Measurements from ENCODE around the gene HSPB2. TPM values are rescaled to one million over a fixed set of nuclear protein-coding genes. Genes with fewer than 3 reads are reported as not detected.

HSPB2 gene
- total and polyA plus RNA-seq, 2 of the 8 experiments (the other 6 are each of a cell fraction or from before 2014, with no cell fraction given): 0.32 to 0.86 TPM

DNA sequence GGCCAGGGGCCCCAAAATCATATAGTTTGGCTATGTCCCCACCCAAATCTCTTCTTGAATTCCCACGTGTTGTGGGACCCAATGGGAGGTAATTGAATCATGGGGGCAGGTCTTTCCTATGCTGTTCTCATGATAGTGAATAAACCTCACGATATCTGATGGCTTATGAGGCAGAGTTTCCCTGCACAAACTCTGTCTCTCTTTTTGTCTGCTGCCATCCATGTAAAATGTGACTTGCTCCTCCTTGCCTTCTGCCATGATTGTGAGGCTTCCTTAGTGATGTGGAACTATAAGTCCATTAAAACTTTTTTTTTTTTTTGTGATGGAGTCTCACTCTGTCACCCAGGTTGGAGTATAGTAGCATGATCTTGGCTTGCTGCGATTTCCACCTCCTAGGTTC lies 39.0 kb downstream of the HSPB2 start:
- no peaks in the 10 kb centered on the region for H3K4me1 ChIP-seq (replicated peaks in 1 of 4; ENCODE audit: control insufficient read depth in 3 of 4, insufficient read depth in 4 of 4, low read length in 3 of 4)
- no peak overlapping the region for H3K23ac ChIP-seq (ENCODE audit: insufficient read length)
- WGBS, 2 experiments (ENCODE audit: extremely low coverage in 1 of 2, insufficient coverage in 1 of 2, insufficient read length in 1 of 2, insufficient replicate concordance in 2 of 2, low coverage in 1 of 2, low lambda C conversion rate in 2 of 2, missing lambda C conversion rate in 1 of 2): 93% methylated on average over 3 of the region's 3 CpGs; no CpG with 5 or more reads in 1 of the 2 experiments
- no peak overlapping the region for H4K5ac ChIP-seq (ENCODE audit: insufficient read length, low read depth, low read length)
- H3K18ac ChIP-seq (ENCODE audit: extremely low read depth, low read length): no peak overlapping the region
- no peak overlapping the region for H3K56ac ChIP-seq (replicated peaks; ENCODE audit: insufficient read length, low read depth, low read length)
- H3K79me2 ChIP-seq (ENCODE audit: control insufficient read depth in 1 of 2, insufficient read depth in 2 of 2, low read length in 2 of 2): no peaks in the 10 kb centered on the region
- H3K79me1 ChIP-seq (ENCODE audit: low read depth, low read length): no peaks in the 10 kb centered on the region
- FAIRE-seq: no peak
- H3K27ac ChIP-seq (ENCODE audit: low read depth, low read length): no peak overlapping the region
- no peak overlapping the region for H3K4me3 ChIP-seq (ENCODE audit: extremely low read depth in 1 of 4, insufficient read depth in 2 of 4, low read depth in 3 of 4, low read length in 4 of 4)
- no peak overlapping the region for H2BK12ac ChIP-seq (ENCODE audit: low read depth, low read length)
- CTCF ChIA-PET (ENCODE audit: partially characterized antibody): interaction anchor here (1.6 kb wide), 1 partner anchor 30 kb away, joined by 5 read pairs; no protein-coding TSS in a partner anchor
- no peak overlapping the region for H3K4ac ChIP-seq (replicated peaks; ENCODE audit: insufficient read length, low read depth, low read length)
- H2BK120ac ChIP-seq (replicated peaks; ENCODE audit: low read depth, low read length): no peak overlapping the region
- H3K14ac ChIP-seq (ENCODE audit: insufficient read length): no peak overlapping the region
- H3K27me3 ChIP-seq (replicated peaks in 1 of 4; ENCODE audit: control insufficient read depth in 3 of 4, extremely low read depth in 1 of 4, insufficient read depth in 3 of 4, low read length in 3 of 4): no peaks in the 10 kb centered on the region
- no peaks in the 10 kb centered on the region for H3K23me2 ChIP-seq (ENCODE audit: low read depth, low read length)
- no peak overlapping the region for H4K8ac ChIP-seq (ENCODE audit: extremely low read depth, insufficient read depth, low read length)
- H2BK15ac ChIP-seq (ENCODE audit: low read length): no peak overlapping the region
- no peak overlapping the region for H2BK20ac ChIP-seq (ENCODE audit: low read length)
- DNase-seq (ENCODE audit: low read depth in 1 of 2, low spot score in 2 of 2): no peak
- H2AK5ac ChIP-seq (ENCODE audit: low read depth, low read length): no peak overlapping the region
- H2BK5ac ChIP-seq (ENCODE audit: low read depth, low read length): no peak overlapping the region
- no peaks in the 10 kb centered on the region for H3K36me3 ChIP-seq (ENCODE audit: control insufficient read depth in 2 of 4, insufficient read depth in 4 of 4, low read length in 3 of 4)
- H3K4me2 ChIP-seq (ENCODE audit: insufficient read depth in 1 of 2, low read depth in 2 of 2, low read length in 2 of 2): no peak overlapping the region
- H3K9me3 ChIP-seq (ENCODE audit: insufficient read depth in 2 of 2, low read depth in 1 of 2, low read length in 1 of 2): no peaks in the 10 kb centered on the region
- POLR2A ChIA-PET (ENCODE audit: partially characterized antibody): no interaction called here
- H2AFZ ChIP-seq (ENCODE audit: low read length): no peak overlapping the region
- H3K9ac ChIP-seq (replicated peaks in 1 of 4; ENCODE audit: extremely low read depth in 1 of 4, low read depth in 3 of 4, low read length in 3 of 4): no peak overlapping the region
- H4K91ac ChIP-seq (replicated peaks; ENCODE audit: insufficient read length, low read length): no peak overlapping the region
- H4K20me1 ChIP-seq (replicated peaks in 1 of 2; ENCODE audit: control insufficient read depth in 1 of 2, insufficient read depth in 2 of 2, low read length in 2 of 2): no peaks in the 10 kb centered on the region
- no peak for TF ChIP-seq RXRA (IDR thresholded peaks at IDR 0.05; ENCODE audit: insufficient read depth, low read depth, low read length)
- TF ChIP-seq, protein P1, sequence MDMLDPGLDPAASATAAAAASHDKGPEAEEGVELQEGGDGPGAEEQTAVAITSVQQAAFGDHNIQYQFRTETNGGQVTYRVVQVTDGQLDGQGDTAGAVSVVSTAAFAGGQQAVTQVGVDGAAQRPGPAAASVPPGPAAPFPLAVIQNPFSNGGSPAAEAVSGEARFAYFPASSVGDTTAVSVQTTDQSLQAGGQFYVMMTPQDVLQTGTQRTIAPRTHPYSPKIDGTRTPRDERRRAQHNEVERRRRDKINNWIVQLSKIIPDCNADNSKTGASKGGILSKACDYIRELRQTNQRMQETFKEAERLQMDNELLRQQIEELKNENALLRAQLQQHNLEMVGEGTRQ (IDR thresholded peaks at IDR 0.05; ENCODE audit: low read length): no peak
- TF ChIP-seq CHD1 (IDR thresholded peaks at IDR 0.05; ENCODE audit: low read depth, low read length): no peak
- TF ChIP-seq TBP (IDR thresholded peaks at IDR 0.05; ENCODE audit: low read depth, low read length): no peak
- TF ChIP-seq KDM4A (IDR thresholded peaks at IDR 0.05; ENCODE audit: low read depth, low read length, severe bottlenecking): no peak
- no peak for TF ChIP-seq CREB1 (IDR thresholded peaks at IDR 0.05)
- no peak for TF ChIP-seq HDAC6 (IDR thresholded peaks at IDR 0.05; ENCODE audit: low read depth, low read length)
- TF ChIP-seq FOSL1 (IDR thresholded peaks at IDR 0.05; ENCODE audit: insufficient read depth, low read depth, low read length): no peak
- no peak for TF ChIP-seq TAF1 (IDR thresholded peaks at IDR 0.05; ENCODE audit: low read depth, low read length)
- TF ChIP-seq KDM1A (IDR thresholded peaks at IDR 0.05; ENCODE audit: borderline replicate concordance, low read length): no peak
- TF ChIP-seq, protein P2, sequence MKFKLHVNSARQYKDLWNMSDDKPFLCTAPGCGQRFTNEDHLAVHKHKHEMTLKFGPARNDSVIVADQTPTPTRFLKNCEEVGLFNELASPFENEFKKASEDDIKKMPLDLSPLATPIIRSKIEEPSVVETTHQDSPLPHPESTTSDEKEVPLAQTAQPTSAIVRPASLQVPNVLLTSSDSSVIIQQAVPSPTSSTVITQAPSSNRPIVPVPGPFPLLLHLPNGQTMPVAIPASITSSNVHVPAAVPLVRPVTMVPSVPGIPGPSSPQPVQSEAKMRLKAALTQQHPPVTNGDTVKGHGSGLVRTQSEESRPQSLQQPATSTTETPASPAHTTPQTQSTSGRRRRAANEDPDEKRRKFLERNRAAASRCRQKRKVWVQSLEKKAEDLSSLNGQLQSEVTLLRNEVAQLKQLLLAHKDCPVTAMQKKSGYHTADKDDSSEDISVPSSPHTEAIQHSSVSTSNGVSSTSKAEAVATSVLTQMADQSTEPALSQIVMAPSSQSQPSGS (IDR thresholded peaks at IDR 0.05; ENCODE audit: low read length): no peak
- TF ChIP-seq SIX5 (IDR thresholded peaks at IDR 0.05; ENCODE audit: low read depth, low read length): no peak
- no peak for TF ChIP-seq SP2 (IDR thresholded peaks at IDR 0.05; ENCODE audit: low read length)
